Activated naive CD4-positive, alpha-beta T cell treated with Interleukin-2 at 50 U/mL for 16 hours (primary cell): ENCODE measurements around the gene BICRA.
"Not testable (repeated sequence)": the region's sequence is repeated elsewhere in the genome, so short reads cannot be mapped to it uniquely, and the experiment has no call there.

Experiments
- DNase-seq: peaks from one replicate; pipeline ENCODE4 v3.0.0-alpha.2; 2020

Gene BICRA

GRCh38 chr19:47663911-47664771, 55.2 kb downstream of the BICRA start:
- no peak for DNase-seq

GRCh38 chr19:47668556-47668955, 59.6 kb downstream of the BICRA start:
- not testable (repeated sequence) for DNase-seq

- DNase-seq, result no peak
Observed at GRCh38 chr19:47670736-47671135, 61.8 kb downstream of the BICRA start.

GRCh38 chr19:47671499-47671898, 62.6 kb downstream of the BICRA start:
- no peak for DNase-seq

GRCh38 chr19:47673426-47673825, 64.5 kb downstream of the BICRA start:
- DNase-seq, result no peak

- no peak for DNase-seq
Observed at GRCh38 chr19:47674548-47674947, 65.6 kb downstream of the BICRA start.

GRCh38 chr19:47675271-47675670, 66.3 kb downstream of the BICRA start:
- DNase-seq, result no peak

- no peak for DNase-seq
Observed at GRCh38 chr19:47675859-47676258, 66.9 kb downstream of the BICRA start.

- no peak for DNase-seq
Observed at GRCh38 chr19:47676811-47677210, 67.9 kb downstream of the BICRA start.

GRCh38 chr19:47679251-47679900, 70.4 kb downstream of the BICRA start:
- no peak for DNase-seq

- DNase-seq, result no peak
Observed at GRCh38 chr19:47679922-47680857, 71.3 kb downstream of the BICRA start.

- DNase-seq, result no peak
Observed at GRCh38 chr19:47680858-47681332, 72.0 kb downstream of the BICRA start.

GRCh38 chr19:47681388-47681787, 72.5 kb downstream of the BICRA start:
- DNase-seq, result no peak

- no peak for DNase-seq
Observed at GRCh38 chr19:47681936-47682335, 73.0 kb downstream of the BICRA start.

GRCh38 chr19:47682939-47683338, 74.0 kb downstream of the BICRA start:
- DNase-seq, result no peak

GRCh38 chr19:47686679-47687450, 77.9 kb downstream of the BICRA start:
- no peak for DNase-seq

- DNase-seq, result no peak
Observed at GRCh38 chr19:47687906-47688305, 79.0 kb downstream of the BICRA start.

- no peak for DNase-seq
Observed at GRCh38 chr19:47691090-47691489, 82.2 kb downstream of the BICRA start.

GRCh38 chr19:47691782-47692181, 82.8 kb downstream of the BICRA start:
- DNase-seq, result no peak

- DNase-seq, result no peak
Observed at GRCh38 chr19:47693489-47693888, 84.6 kb downstream of the BICRA start.

- DNase-seq, result no peak
Observed at GRCh38 chr19:47693903-47694302, 85.0 kb downstream of the BICRA start.
